ENCODE data around the gene HDGFL1. TPM values are rescaled to one million over a fixed set of nuclear protein-coding genes. Genes with fewer than 3 reads are reported as not detected.

Gene HDGFL1
- total and polyA plus RNA-seq, 2 experiments from 2014 or later = not detected

DNA sequence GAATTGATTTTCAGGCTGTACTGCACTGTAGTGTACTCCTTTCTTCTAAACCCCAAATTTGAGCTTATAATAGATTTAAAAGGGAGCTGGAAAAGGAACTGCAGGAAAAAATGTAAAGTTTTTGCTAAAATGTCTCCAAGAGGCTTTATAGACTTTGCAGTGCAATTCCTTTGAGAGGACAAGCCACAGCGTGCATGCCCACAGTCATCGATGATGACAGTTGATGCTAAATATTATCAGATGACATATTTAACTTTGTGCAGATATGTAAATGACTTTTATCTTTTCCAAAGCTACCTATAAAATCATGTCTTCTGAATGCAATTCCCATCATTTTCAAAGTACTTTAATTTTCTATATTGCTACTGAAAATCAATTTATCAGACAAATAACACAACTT is 24.3 kb upstream of the HDGFL1 start:
- no peak overlapping the region for H3K27ac ChIP-seq
- no peak for DNase-seq (ENCODE audit: low spot score)
- H3K4me1 ChIP-seq (ENCODE audit: insufficient read depth) = no peaks in the 10 kb centered on the region
- no peaks in the 10 kb centered on the region for H3K27me3 ChIP-seq
- TF ChIP-seq EZH2 (IDR thresholded peaks at IDR 0.05; ENCODE audit: borderline replicate concordance) (no peak), EZH2phosphoT487 (IDR thresholded peaks at IDR 0.05; ENCODE audit: low read depth, severe bottlenecking, unreplicated experiment) (no peak)
- TF ChIP-seq, protein P1, sequence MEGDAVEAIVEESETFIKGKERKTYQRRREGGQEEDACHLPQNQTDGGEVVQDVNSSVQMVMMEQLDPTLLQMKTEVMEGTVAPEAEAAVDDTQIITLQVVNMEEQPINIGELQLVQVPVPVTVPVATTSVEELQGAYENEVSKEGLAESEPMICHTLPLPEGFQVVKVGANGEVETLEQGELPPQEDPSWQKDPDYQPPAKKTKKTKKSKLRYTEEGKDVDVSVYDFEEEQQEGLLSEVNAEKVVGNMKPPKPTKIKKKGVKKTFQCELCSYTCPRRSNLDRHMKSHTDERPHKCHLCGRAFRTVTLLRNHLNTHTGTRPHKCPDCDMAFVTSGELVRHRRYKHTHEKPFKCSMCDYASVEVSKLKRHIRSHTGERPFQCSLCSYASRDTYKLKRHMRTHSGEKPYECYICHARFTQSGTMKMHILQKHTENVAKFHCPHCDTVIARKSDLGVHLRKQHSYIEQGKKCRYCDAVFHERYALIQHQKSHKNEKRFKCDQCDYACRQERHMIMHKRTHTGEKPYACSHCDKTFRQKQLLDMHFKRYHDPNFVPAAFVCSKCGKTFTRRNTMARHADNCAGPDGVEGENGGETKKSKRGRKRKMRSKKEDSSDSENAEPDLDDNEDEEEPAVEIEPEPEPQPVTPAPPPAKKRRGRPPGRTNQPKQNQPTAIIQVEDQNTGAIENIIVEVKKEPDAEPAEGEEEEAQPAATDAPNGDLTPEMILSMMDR (IDR thresholded peaks at IDR 0.05; ENCODE audit: poor library complexity) = no peak
- no peaks in the 10 kb centered on the region for H3K79me2 ChIP-seq
- 89% methylated on average over 2 of the region's 2 CpGs for WGBS (ENCODE audit: low lambda C conversion rate, missing lambda C conversion rate)
- no peaks in the 10 kb centered on the region for H3K36me3 ChIP-seq (replicated peaks; ENCODE audit: insufficient read depth, low read depth)
- H3K9me3 ChIP-seq (ENCODE audit: low read depth) = no peaks in the 10 kb centered on the region
- no peaks in the 10 kb centered on the region for H4K20me1 ChIP-seq (ENCODE audit: insufficient read depth, poor library complexity, severe bottlenecking)
- no peak overlapping the region for H3K4me3 ChIP-seq
- no peak overlapping the region for H2AFZ ChIP-seq
- no peaks in the 10 kb centered on the region for H3K9me2 ChIP-seq (replicated peaks; ENCODE audit: insufficient read depth)
- no peak overlapping the region for H3K4me2 ChIP-seq

DNA sequence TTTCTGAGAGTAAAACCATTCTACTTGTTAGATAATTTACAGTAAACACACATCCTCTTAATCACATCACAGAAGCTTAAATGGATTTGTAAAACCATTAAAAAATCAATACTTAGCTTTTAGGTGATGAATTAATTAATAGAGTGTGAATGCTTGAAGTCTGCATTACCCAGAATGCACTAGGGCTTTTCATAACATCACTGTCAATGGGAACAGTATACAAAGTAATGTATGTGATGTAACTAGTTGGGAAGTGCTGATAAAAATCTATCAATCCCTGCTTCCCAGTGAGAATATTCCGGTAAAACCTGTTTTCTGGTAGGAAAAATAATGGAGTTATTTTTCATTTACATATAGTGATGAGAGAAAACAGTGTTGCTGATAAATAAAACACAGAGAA is 23.1 kb upstream of the HDGFL1 start:
- Histone ChIP-seq H3K79me2 (no peaks in the 10 kb centered on the region), H2AFZ (no peak overlapping the region), H3K9me2 (replicated peaks; ENCODE audit: insufficient read depth) (no peaks in the 10 kb centered on the region), H3K4me1 (ENCODE audit: insufficient read depth) (no peaks in the 10 kb centered on the region), H3K4me2 (no peak overlapping the region), H4K20me1 (ENCODE audit: insufficient read depth, poor library complexity, severe bottlenecking) (no peaks in the 10 kb centered on the region), H3K36me3 (replicated peaks; ENCODE audit: insufficient read depth, low read depth) (no peaks in the 10 kb centered on the region), H3K27ac (no peak overlapping the region), H3K27me3 (no peaks in the 10 kb centered on the region), H3K4me3 (no peak overlapping the region), H3K9me3 (ENCODE audit: low read depth) (no peaks in the 10 kb centered on the region)
- no peak for TF ChIP-seq EZH2phosphoT487 (IDR thresholded peaks at IDR 0.05; ENCODE audit: low read depth, severe bottlenecking, unreplicated experiment)
- no peak for TF ChIP-seq EZH2 (IDR thresholded peaks at IDR 0.05; ENCODE audit: borderline replicate concordance)
- TF ChIP-seq, protein P1 (IDR thresholded peaks at IDR 0.05; ENCODE audit: poor library complexity) = no peak
- no peak for DNase-seq (ENCODE audit: low spot score)
- 94% methylated on average over 1 of the region's 1 CpG for WGBS (ENCODE audit: low lambda C conversion rate, missing lambda C conversion rate)

DNA sequence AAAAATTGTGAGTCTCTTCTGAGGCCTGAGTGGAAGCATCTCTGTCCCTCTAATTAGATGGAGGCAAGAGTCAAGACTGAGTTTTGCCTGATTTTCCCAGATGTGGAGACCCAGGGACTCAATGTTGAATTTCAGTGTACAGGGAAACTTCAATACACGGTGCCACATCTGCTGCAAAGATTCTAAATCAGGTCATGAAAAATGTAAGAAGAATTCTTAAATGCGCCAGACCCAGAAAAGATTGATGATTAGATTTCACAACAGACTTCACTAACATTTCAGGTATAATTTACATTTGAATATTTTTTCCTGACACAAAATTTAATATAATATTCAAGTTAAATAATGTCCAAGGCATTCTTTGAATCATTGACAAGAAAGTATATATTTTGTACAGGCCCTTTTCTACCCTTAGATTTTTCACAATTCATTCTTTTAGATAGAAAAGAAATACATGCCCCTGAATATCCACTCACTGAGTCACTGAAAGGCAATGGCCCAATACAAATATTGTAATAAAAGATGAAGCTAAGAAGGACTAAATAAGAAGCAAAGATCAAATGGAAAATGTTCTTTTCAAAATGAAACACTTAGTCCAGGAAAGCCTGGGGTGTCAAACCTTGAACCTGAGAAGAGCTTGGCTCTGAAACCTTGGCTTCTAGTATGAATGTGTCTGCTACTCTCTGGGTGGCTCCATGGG is 18.2 kb upstream of the HDGFL1 start:
- WGBS (ENCODE audit: low lambda C conversion rate, missing lambda C conversion rate) = 87% methylated on average over 2 of the region's 2 CpGs
- no peaks in the 10 kb centered on the region for H4K20me1 ChIP-seq (ENCODE audit: insufficient read depth, poor library complexity, severe bottlenecking)
- H2AFZ ChIP-seq = no peak overlapping the region
- H3K9me2 ChIP-seq (replicated peaks; ENCODE audit: insufficient read depth) = no peaks in the 10 kb centered on the region
- no peak overlapping the region for H3K4me3 ChIP-seq
- no peaks in the 10 kb centered on the region for H3K4me1 ChIP-seq (ENCODE audit: insufficient read depth)
- no peaks in the 10 kb centered on the region for H3K36me3 ChIP-seq (replicated peaks; ENCODE audit: insufficient read depth, low read depth)
- no peaks in the 10 kb centered on the region for H3K79me2 ChIP-seq
- TF ChIP-seq, protein P1 (IDR thresholded peaks at IDR 0.05; ENCODE audit: poor library complexity) = no peak
- TF ChIP-seq EZH2 (IDR thresholded peaks at IDR 0.05; ENCODE audit: borderline replicate concordance) = no peak
- TF ChIP-seq EZH2phosphoT487 (IDR thresholded peaks at IDR 0.05; ENCODE audit: low read depth, severe bottlenecking, unreplicated experiment) = no peak
- H3K4me2 ChIP-seq = no peak overlapping the region
- no peak overlapping the region for H3K27ac ChIP-seq
- no peaks in the 10 kb centered on the region for H3K27me3 ChIP-seq
- DNase-seq (ENCODE audit: low spot score) = no peak
- H3K9me3 ChIP-seq (ENCODE audit: low read depth) = no peaks in the 10 kb centered on the region

Measured in hepatocyte (in vitro differentiated cells).